Measurements from ENCODE around the gene TREML1. TPM values are rescaled to one million over a fixed set of nuclear protein-coding genes. Genes with fewer than 3 reads are reported as not detected.
"Not testable (repeated sequence)": the region's sequence is repeated elsewhere in the genome, so short reads cannot be mapped to it uniquely, and the experiment has no call there.

Gene TREML1
- total RNA-seq, 1 donor from 2014 or later, result not detected

GRCh38 chr6:41147917-41148316 is 6.2 kb downstream of the TREML1 start:
- no peak for DNase-seq

GRCh38 chr6:41136911-41137310 is 17.2 kb downstream of the TREML1 start:
- no peak for DNase-seq

- no peak for DNase-seq
These were observed 18.9 kb downstream of the TREML1 start for GRCh38 chr6:41135062-41135832.

GRCh38 chr6:41132254-41132653 is 21.9 kb downstream of the TREML1 start:
- no peak for DNase-seq

- no peak for DNase-seq
These were observed 28.9 kb downstream of the TREML1 start for GRCh38 chr6:41125282-41125681.

- DNase-seq, result no peak
These were observed 31.2 kb downstream of the TREML1 start for GRCh38 chr6:41122918-41123317.

GRCh38 chr6:41122373-41122772 is 31.8 kb downstream of the TREML1 start:
- no peak for DNase-seq

GRCh38 chr6:41120058-41120457 is 34.1 kb downstream of the TREML1 start:
- no peak for DNase-seq

- no peak for DNase-seq
These were observed 34.6 kb downstream of the TREML1 start for GRCh38 chr6:41119508-41119907.

- DNase-seq, result not testable (repeated sequence)
These were observed 39.1 kb downstream of the TREML1 start for GRCh38 chr6:41115027-41115426.

GRCh38 chr6:41111017-41111416 is 43.1 kb downstream of the TREML1 start:
- DNase-seq, result no peak

GRCh38 chr6:41103847-41104246 is 50.3 kb downstream of the TREML1 start:
- no peak for DNase-seq

GRCh38 chr6:41100871-41101287 is 53.3 kb downstream of the TREML1 start:
- peak; percentile 12 for DNase-seq

Other genes with a start within 250 kb of the TREML1 start
- 3.0 TPM for gene UNC5CL, start 115.1 kb downstream of the TREML1 start, total RNA-seq
- 1.4 TPM for gene TSPO2, start 111.9 kb downstream of the TREML1 start, total RNA-seq
- gene APOBEC2, start 101.1 kb downstream of the TREML1 start, total RNA-seq, result 552 TPM
- gene OARD1, start 82.0 kb downstream of the TREML1 start, total RNA-seq, result 8.3 TPM
- 27.8 TPM for gene NFYA, start 81.4 kb downstream of the TREML1 start, total RNA-seq
- not detected for gene TREM2, start 8.8 kb upstream of the TREML1 start, total RNA-seq
- gene TREML2, start 46.8 kb upstream of the TREML1 start, total RNA-seq, result 0.10 TPM
- gene TREML4, start 74.0 kb upstream of the TREML1 start, total RNA-seq, result not detected
- gene TREM1, start 132.3 kb upstream of the TREML1 start, total RNA-seq, result 1.7 TPM
- gene NCR2, start 181.3 kb upstream of the TREML1 start, total RNA-seq, result not detected